CD4-positive, alpha-beta memory T cell (primary cell): ENCODE results near the gene ZNF594. TPM values are rescaled to one million over a fixed set of nuclear protein-coding genes. Genes with fewer than 3 reads are reported as not detected.

ENCODE experiments used
- CTCF ChIA-PET: fragments of 350-600 bp; sonication (Branson Sonifier 250); formaldehyde crosslinking; loops from one replicate; lab custom pipeline; 2021; ENCODE audit warnings: inconsistent platforms; ENCODE audit not compliant: partially characterized antibody; lab: Charles Lee
- POLR2A ChIA-PET: fragments of 350-600 bp; sonication (Branson Sonifier 250); formaldehyde crosslinking; loops from one replicate; lab custom pipeline; 2021; ENCODE audit not compliant: partially characterized antibody; lab: Charles Lee
- DNase-seq, 5 donors: peaks; one replicate each; pipeline versions ENCODE4 v3.0.0 to v3.0.0-alpha.2; 2020 to 2022; ENCODE audit warnings: mixed read lengths in 1 of 5
- H3K27ac ChIP-seq: one replicate; pipeline ENCODE4 v1.7.0; 2013; ENCODE audit warnings: low read depth, low read length
- H3K27me3 ChIP-seq: 2 replicates; pipeline ENCODE4 v1.7.0; 2013; ENCODE audit warnings: mild to moderate bottlenecking, low read length, moderate library complexity; ENCODE audit not compliant: insufficient read depth
- H3K36me3 ChIP-seq: 2 replicates; pipeline ENCODE4 v1.7.0; 2013; ENCODE audit warnings: mild to moderate bottlenecking, low read length, moderate library complexity; ENCODE audit not compliant: insufficient read depth
- H3K4me1 ChIP-seq: 2 replicates; pipeline ENCODE4 v1.7.0; 2013; ENCODE audit warnings: mild to moderate bottlenecking, low read length, moderate library complexity; ENCODE audit not compliant: insufficient read depth
- H3K4me3 ChIP-seq, 2 donors: one replicate each; pipeline ENCODE4 v1.7.0; 2013; ENCODE audit warnings: low read length in 2 of 2, mild to moderate bottlenecking in 1 of 2
- H3K9me3 ChIP-seq, 2 donors: one replicate each; pipeline ENCODE4 v1.7.0; 2013; ENCODE audit warnings: low read length in 2 of 2, control low read depth in 1 of 2; ENCODE audit not compliant: control insufficient read depth in 1 of 2
- H3K27ac Mint-ChIP-seq, 7 donors: one replicate each; pipeline ENCODE4 v1.8.0; 2020 to 2021; ENCODE audit warnings: mixed read lengths in 7 of 7, mild to moderate bottlenecking in 6 of 7, inconsistent platforms in 3 of 7, moderate library complexity in 3 of 7
- H3K27me3 Mint-ChIP-seq, 2 donors: one replicate each; pipeline ENCODE4 v1.8.0; 2020 to 2021; ENCODE audit warnings: mixed read lengths in 2 of 2
- H3K36me3 Mint-ChIP-seq, 2 donors: one replicate each; pipeline ENCODE4 v1.8.0; 2020 to 2021; ENCODE audit warnings: mixed read lengths in 2 of 2, inconsistent platforms in 1 of 2, mild to moderate bottlenecking in 1 of 2
- H3K4me1 Mint-ChIP-seq, 4 donors: one replicate each; pipeline ENCODE4 v1.8.0; 2020 to 2021; ENCODE audit warnings: mixed read lengths in 4 of 4, mild to moderate bottlenecking in 1 of 4
- H3K4me3 Mint-ChIP-seq, 8 donors: one replicate each; pipeline ENCODE4 v1.8.0; 2020 to 2021; ENCODE audit warnings: mixed read lengths in 8 of 8, mild to moderate bottlenecking in 7 of 8, moderate library complexity in 6 of 8, inconsistent platforms in 3 of 8
- H3K9me3 Mint-ChIP-seq, 8 donors: one replicate each; pipeline ENCODE4 v1.8.0; 2020 to 2021; ENCODE audit warnings: mixed read lengths in 8 of 8, mild to moderate bottlenecking in 5 of 8, inconsistent platforms in 3 of 8, moderate library complexity in 1 of 8
- intact Hi-C: fragments of 100-400 bp; cut with micrococcal nuclease; formaldehyde crosslinking; loops from one replicate; pipeline ENCODE4 v1.15.1; 2023
- polyA plus RNA-seq, 2 donors: library from polyadenylated mRNA; unstranded; fragments of 300-500 nt; fragmentation: Illumina TruSeq; gene quantifications; one replicate each; pipeline ENCODE4 v1.2.3, GENCODE V29; 2021
- total RNA-seq, 2 experiments: library from RNA; stranded (reverse); gene quantifications; one replicate each; pipeline ENCODE4 v1.2.3, GENCODE V29; 2021

Gene ZNF594
- total and polyA plus RNA-seq, 4 experiments from 2014 or later, result 0.57 to 30.7 (median 15.7) TPM

DNA sequence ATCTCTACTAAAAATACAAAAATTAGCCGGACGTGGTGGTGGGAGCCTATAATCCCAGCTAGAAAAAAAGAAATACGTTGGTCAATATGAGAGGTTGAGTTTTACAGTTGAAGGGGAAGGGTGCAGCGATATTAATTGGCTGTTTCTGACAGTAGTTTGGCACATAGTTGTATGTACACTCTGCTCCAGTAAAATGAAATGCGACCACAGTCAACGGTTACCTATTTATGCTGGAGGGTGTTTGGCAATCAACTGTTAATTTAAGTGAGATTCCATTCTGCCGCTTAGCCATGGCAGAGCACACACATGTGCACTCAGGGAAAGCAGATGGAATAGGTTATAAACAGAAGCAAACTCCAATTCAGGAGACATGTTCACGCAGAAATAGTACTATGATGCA is 9.3 kb upstream of the ZNF594 start:
- CTCF ChIA-PET, result no interaction called here
- DNase-seq, result no peak
- H3K36me3 Mint-ChIP-seq, result peaks cover 5 to 6% of the 10 kb centered on the region in 2 donors
- peaks cover 0 to 1% (median 0%) of the 10 kb centered on the region in 8 donors for H3K9me3 Mint-ChIP-seq
- POLR2A ChIA-PET, result interaction anchor here (1.1 kb wide), 1 partner anchor 49 kb away, joined by 3 read pairs; no protein-coding TSS in a partner anchor
- H3K4me3 Mint-ChIP-seq, result no peak overlapping the region
- H3K27ac Mint-ChIP-seq, result no peak overlapping the region
- Histone ChIP-seq H3K27ac (no peak overlapping the region), H3K27me3 (no peaks in the 10 kb centered on the region), H3K36me3 (no peaks in the 10 kb centered on the region), H3K4me3 (no peak overlapping the region), H3K9me3 (no peaks in the 10 kb centered on the region), H3K4me1 (peaks cover 5% of the 10 kb centered on the region)
- no peaks in the 10 kb centered on the region for H3K27me3 Mint-ChIP-seq
- intact Hi-C loops, result no loop called here
- peaks cover 0 to 5% (median 2%) of the 10 kb centered on the region in 4 donors for H3K4me1 Mint-ChIP-seq

GRCh38 chr17:5200360-5200759 is 8.7 kb upstream of the ZNF594 start:
- Histone ChIP-seq H3K4me1 (peaks cover 5% of the 10 kb centered on the region), H3K27me3 (no peaks in the 10 kb centered on the region), H3K4me3 (no peak overlapping the region), H3K36me3 (no peaks in the 10 kb centered on the region), H3K9me3 (no peaks in the 10 kb centered on the region), H3K27ac (no peak overlapping the region)
- intact Hi-C loops, result no loop called here
- Mint-ChIP-seq H3K36me3 (peaks cover 5 to 6% of the 10 kb centered on the region in 2 donors), H3K4me1 (peaks cover 0 to 5% (median 2%) of the 10 kb centered on the region in 4 donors), H3K27ac (no peak overlapping the region), H3K9me3 (peaks cover 0 to 1% (median 0%) of the 10 kb centered on the region in 8 donors), H3K27me3 (no peaks in the 10 kb centered on the region), H3K4me3 (no peak overlapping the region)
- ChIA-PET CTCF (no interaction called here), POLR2A (interaction anchor here (1.1 kb wide), 1 partner anchor 50 kb away, joined by 3 read pairs; no protein-coding TSS in a partner anchor)
- no peak for DNase-seq

- POLR2A ChIA-PET, result interaction anchor here (1.0 kb wide), 1 partner anchor 43 kb away, joined by 3 read pairs; no protein-coding TSS in a partner anchor
- Mint-ChIP-seq H3K4me3 (no peak overlapping the region), H3K36me3 (no peaks in the 10 kb centered on the region), H3K9me3 (no peaks in the 10 kb centered on the region), H3K4me1 (peaks cover 0 to 5% (median 2%) of the 10 kb centered on the region in 4 donors), H3K27ac (peak overlapping the region in 1 of 7 donors; percentile 8), H3K27me3 (no peaks in the 10 kb centered on the region)
- no peak for DNase-seq
- no peaks in the 10 kb centered on the region for H3K9me3 ChIP-seq
- no peak overlapping the region for H3K27ac ChIP-seq
- H3K4me1 ChIP-seq, result peaks cover 5% of the 10 kb centered on the region
- H3K4me3 ChIP-seq, result no peak overlapping the region
- intact Hi-C loops, result no loop called here
- no peaks in the 10 kb centered on the region for H3K36me3 ChIP-seq
- CTCF ChIA-PET, result interaction anchor here (0.9 to 1.7 kb wide), 2 partner anchors 15 to 243 kb away, joined by 3 to 4 read pairs; no protein-coding TSS in a partner anchor
- H3K27me3 ChIP-seq, result no peaks in the 10 kb centered on the region
Observed at GRCh38 chr17:5198472-5198871, 6.8 kb upstream of the ZNF594 start.

DNA sequence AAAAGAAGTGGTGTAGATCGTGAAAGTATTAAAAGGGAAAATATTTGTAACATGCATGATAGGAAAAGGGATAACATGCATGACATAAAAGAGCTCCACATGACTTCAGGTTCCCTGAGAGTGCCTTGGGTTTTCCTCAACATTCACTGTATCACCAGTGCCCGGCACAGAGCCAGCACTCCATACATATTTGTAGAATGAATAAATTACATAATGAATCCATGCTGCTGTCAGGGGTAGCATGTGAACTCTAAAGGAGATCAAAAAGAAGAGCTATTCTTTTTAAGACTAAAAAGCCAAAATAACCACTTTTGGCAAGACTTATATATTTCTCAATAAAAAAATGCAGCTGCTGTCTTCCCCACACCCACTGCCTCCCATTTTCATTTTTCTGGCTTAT is 2.7 kb upstream of the ZNF594 start:
- Mint-ChIP-seq H3K4me1 (peaks cover 20 to 41% (median 26%) of the 10 kb centered on the region in 4 donors), H3K27me3 (no peaks in the 10 kb centered on the region), H3K27ac (peak overlapping the region in 1 of 7 donors; percentile 30), H3K36me3 (peaks cover 11 to 14% of the 10 kb centered on the region in 2 donors), H3K4me3 (no peak overlapping the region), H3K9me3 (peaks cover 0 to 5% (median 3%) of the 10 kb centered on the region in 8 donors)
- H3K27me3 ChIP-seq, result no peaks in the 10 kb centered on the region
- no peaks in the 10 kb centered on the region for H3K9me3 ChIP-seq
- H3K36me3 ChIP-seq, result no peaks in the 10 kb centered on the region
- no peak overlapping the region for H3K4me3 ChIP-seq
- H3K27ac ChIP-seq, result no peak overlapping the region
- no peak for DNase-seq
- H3K4me1 ChIP-seq, result peaks cover 27% of the 10 kb centered on the region
- intact Hi-C loops, result loop anchor here (5.0 kb wide), 1 partner anchor 82 kb away; the partner anchor contains the start of gene ZNF232
- ChIA-PET POLR2A (interaction anchor here (0.6 to 1.0 kb wide), 2 partner anchors 28 to 47 kb away, joined by 3 to 4 read pairs; no protein-coding TSS in a partner anchor), CTCF (interaction anchor here (0.8 to 1.0 kb wide), 3 partner anchors 31 to 274 kb away, joined by 3 read pairs; partner anchors contain the start of gene DHX33)

GRCh38 chr17:5184288-5184687 is 7.4 kb downstream of the ZNF594 start:
- H3K27me3 Mint-ChIP-seq, result no peaks in the 10 kb centered on the region
- intact Hi-C loops, result no loop called here
- Histone ChIP-seq H3K36me3 (no peaks in the 10 kb centered on the region), H3K4me1 (no peaks in the 10 kb centered on the region), H3K27ac (no peak overlapping the region), H3K9me3 (peaks cover 35 to 50% of the 10 kb centered on the region in 2 donors), H3K27me3 (no peaks in the 10 kb centered on the region), H3K4me3 (no peak overlapping the region)
- H3K4me1 Mint-ChIP-seq, result peaks cover 0 to 5% (median 0%) of the 10 kb centered on the region in 4 donors
- no peak overlapping the region for H3K27ac Mint-ChIP-seq
- peak in 2 of 5 donors; percentile 12 to 45 for DNase-seq
- peaks cover 0 to 89% (median 75%) of the 10 kb centered on the region in 8 donors for H3K9me3 Mint-ChIP-seq
- H3K36me3 Mint-ChIP-seq, result peaks cover 47 to 52% of the 10 kb centered on the region in 2 donors
- ChIA-PET CTCF (no interaction called here), POLR2A (no interaction called here)
- H3K4me3 Mint-ChIP-seq, result no peak overlapping the region

DNA sequence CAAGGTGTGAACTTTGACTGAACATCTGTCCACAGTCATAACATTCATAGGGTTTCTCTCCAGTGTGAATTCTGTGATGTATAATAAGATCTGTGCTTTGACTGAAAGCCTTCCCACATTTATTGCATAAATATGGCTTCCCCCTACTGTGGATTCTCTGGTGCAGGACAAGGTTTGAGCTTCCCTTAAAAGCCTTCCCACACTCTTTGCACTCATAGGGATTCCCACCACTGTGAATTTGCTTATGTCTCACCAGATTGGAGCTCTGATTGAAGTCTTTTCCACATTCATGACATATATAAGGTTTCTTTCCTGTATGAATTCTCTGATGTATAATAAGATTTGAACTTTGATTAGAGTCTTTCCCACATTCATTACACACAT is 8.3 kb downstream of the ZNF594 start:
- intact Hi-C loops, result no loop called here
- POLR2A ChIA-PET, result interaction anchor here (3.8 kb wide), 1 partner anchor 8 kb away, joined by 15 read pairs; the partner anchor contains the start of gene ZNF594

More for the DNA sequence above, 8.3 kb downstream of the ZNF594 start:
- peaks cover 0 to 96% (median 82%) of the 10 kb centered on the region in 8 donors for H3K9me3 Mint-ChIP-seq
- Histone ChIP-seq H3K4me1 (no peaks in the 10 kb centered on the region), H3K27me3 (no peaks in the 10 kb centered on the region), H3K36me3 (no peaks in the 10 kb centered on the region), H3K27ac (no peak overlapping the region), H3K4me3 (peak overlapping the region in 1 of 2 donors; percentile 1), H3K9me3 (peaks cover 35 to 55% of the 10 kb centered on the region in 2 donors)
- H3K4me3 Mint-ChIP-seq, result peak overlapping the region in 1 of 8 donors; percentile 9
- CTCF ChIA-PET, result interaction anchor here (1.6 kb wide), 1 partner anchor 15 kb away, joined by 4 read pairs; no protein-coding TSS in a partner anchor
- no peaks in the 10 kb centered on the region for H3K27me3 Mint-ChIP-seq
- peaks cover 45 to 54% of the 10 kb centered on the region in 2 donors for H3K36me3 Mint-ChIP-seq
- DNase-seq, result no peak
- no peak overlapping the region for H3K27ac Mint-ChIP-seq
- H3K4me1 Mint-ChIP-seq, result peaks cover 0 to 5% (median 0%) of the 10 kb centered on the region in 4 donors
